Peyer's patch (tissue), 4 donors: ENCODE measurements around the gene ATP8A1. TPM values are rescaled to one million over a fixed set of nuclear protein-coding genes. Genes with fewer than 3 reads are reported as not detected.
A peak's percentile ranks its signal among the peaks of the same experiment; 100 is the strongest.

Experiments
- DNase-seq, 3 donors: peaks; one replicate each; pipeline ENCODE4 v3.0.0-alpha.2; 2017 to 2019
- H3K27ac ChIP-seq, 4 donors: fragments of 200-600 bp; sonication (generic); one replicate each; pipeline ENCODE4 v1.5.1; 2016 to 2019
- H3K27me3 ChIP-seq, 2 donors: fragments of 200-600 bp; sonication (generic); one replicate each; pipeline ENCODE4 v1.5.1; 2019
- H3K36me3 ChIP-seq, 3 donors: fragments of 200-600 bp; sonication (generic); one replicate each; pipeline ENCODE4 v1.5.1; 2016 to 2019
- H3K4me1 ChIP-seq, 4 donors: fragments of 200-600 bp; sonication (generic); one replicate each; pipeline ENCODE4 v1.5.1; 2016 to 2019
- H3K4me3 ChIP-seq, 4 donors: fragments of 200-600 bp; sonication (generic); 1 replicate in 3 of 4; 2 replicates in 1 of 4; pipeline ENCODE4 v1.5.1; 2016 to 2019; ENCODE audit warnings: mild to moderate bottlenecking in 1 of 4
- H3K9me3 ChIP-seq, 4 donors: fragments of 200-600 bp; sonication (generic); one replicate each; pipeline ENCODE4 v1.5.1; 2016 to 2019; ENCODE audit warnings: mild to moderate bottlenecking in 1 of 4
- CTCF ChIP-seq, 6 experiments: fragments of 450-650 bp in 4 of 6; fragments of 200-600 bp in 2 of 6; sonication (generic) in 1 of 6; IDR thresholded peaks; one replicate each; pipeline ENCODE4 v1.5.1; 2017 to 2019; ENCODE audit warnings: antibody characterized with exemption in 6 of 6, mild to moderate bottlenecking in 3 of 6, moderate library complexity in 1 of 6
- POLR2A ChIP-seq, 2 donors: fragments of 450-650 bp; IDR thresholded peaks; one replicate each; pipeline ENCODE4 v1.5.1; 2017; ENCODE audit warnings: antibody characterized with exemption in 2 of 2, mild to moderate bottlenecking in 2 of 2, moderate library complexity in 2 of 2
- total RNA-seq, 4 donors: library from RNA; depleted of rRNA; stranded (reverse); fragments of >200 nt; gene quantifications; one replicate each; pipeline ENCODE4 v1.1.0, GENCODE V29; 2016

ATP8A1 gene
- total RNA-seq, 4 donors from 2014 or later: 71.0 to 172 (median 158) TPM

- Histone ChIP-seq H3K4me1 (peaks cover 0 to 29% (median 11%) of the 10 kb centered on the region in 4 donors), H3K27me3 (peaks cover 0 to 18% of the 10 kb centered on the region in 2 donors), H3K36me3 (no peaks in the 10 kb centered on the region), H3K9me3 (no peaks in the 10 kb centered on the region), H3K4me3 (peak within 1 kb of the TSS; percentile 33 to 57 (median 52)), H3K27ac (peak within 1 kb of the TSS; percentile 21 to 66 (median 34))
- DNase-seq: peak; percentile 29 to 53 (median 52)
- no peak for TF ChIP-seq CTCF (IDR thresholded peaks at IDR 0.05)
- no peak for TF ChIP-seq POLR2A (IDR thresholded peaks at IDR 0.05)
These were observed 259.9 kb downstream of the ATP8A1 start, which contains the start of gene SHISA3 for GRCh38 chr4:42396752-42397634. SHISA3 (plus strand) TSS chr4:42397488; CDS start chr4:42398057, 569 bp downstream.

- Histone ChIP-seq H3K4me3 (peak overlapping the region in 3 of 4 donors; percentile 33 to 57 (median 49)), H3K4me1 (peaks cover 0 to 29% (median 11%) of the 10 kb centered on the region in 4 donors), H3K27me3 (peaks cover 0 to 18% of the 10 kb centered on the region in 2 donors), H3K9me3 (no peaks in the 10 kb centered on the region), H3K36me3 (no peaks in the 10 kb centered on the region), H3K27ac (no peak overlapping the region)
- no peak for TF ChIP-seq POLR2A (IDR thresholded peaks at IDR 0.05)
- TF ChIP-seq CTCF (IDR thresholded peaks at IDR 0.05): no peak
- DNase-seq: no peak
These were observed 260.5 kb downstream of the ATP8A1 start for GRCh38 chr4:42396361-42396751.

- no peak for TF ChIP-seq CTCF (IDR thresholded peaks at IDR 0.05)
- TF ChIP-seq POLR2A (IDR thresholded peaks at IDR 0.05): no peak
- H3K27ac ChIP-seq: no peak overlapping the region
- H3K36me3 ChIP-seq: no peaks in the 10 kb centered on the region
- H3K4me1 ChIP-seq: peaks cover 0 to 29% (median 11%) of the 10 kb centered on the region in 4 donors
- no peak overlapping the region for H3K4me3 ChIP-seq
- peaks cover 0 to 18% of the 10 kb centered on the region in 2 donors for H3K27me3 ChIP-seq
- no peaks in the 10 kb centered on the region for H3K9me3 ChIP-seq
- no peak for DNase-seq
These were observed 261.3 kb downstream of the ATP8A1 start for GRCh38 chr4:42395595-42395994.

DNA sequence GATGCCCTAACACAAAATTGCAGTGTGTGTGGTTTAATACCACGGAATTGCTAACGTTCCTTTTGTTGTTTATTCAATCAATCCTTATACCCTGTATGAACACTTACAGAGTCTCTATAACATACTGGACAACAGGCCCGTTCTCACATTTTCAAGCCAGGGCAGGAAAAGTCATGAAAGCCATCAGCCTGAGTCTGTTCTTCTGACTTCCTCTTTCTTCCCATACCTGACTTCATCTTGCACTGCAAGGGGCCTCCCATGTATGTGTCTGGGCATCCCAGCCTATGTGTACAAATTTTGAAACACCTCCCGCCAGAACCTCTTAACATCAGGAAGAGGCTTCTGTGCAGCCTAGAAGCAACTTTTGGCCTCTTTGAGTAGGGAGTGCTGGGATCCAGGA is 264.5 kb downstream of the ATP8A1 start:
- no peak overlapping the region for H3K4me3 ChIP-seq
- H3K36me3 ChIP-seq: no peaks in the 10 kb centered on the region
- H3K27me3 ChIP-seq: peaks cover 0 to 10% of the 10 kb centered on the region in 2 donors
- no peak overlapping the region for H3K27ac ChIP-seq
- no peak for DNase-seq
- peaks cover 0 to 13% (median under 1%) of the 10 kb centered on the region in 4 donors for H3K4me1 ChIP-seq
- no peak for TF ChIP-seq POLR2A (IDR thresholded peaks at IDR 0.05)
- no peak for TF ChIP-seq CTCF (IDR thresholded peaks at IDR 0.05)
- no peaks in the 10 kb centered on the region for H3K9me3 ChIP-seq

DNA sequence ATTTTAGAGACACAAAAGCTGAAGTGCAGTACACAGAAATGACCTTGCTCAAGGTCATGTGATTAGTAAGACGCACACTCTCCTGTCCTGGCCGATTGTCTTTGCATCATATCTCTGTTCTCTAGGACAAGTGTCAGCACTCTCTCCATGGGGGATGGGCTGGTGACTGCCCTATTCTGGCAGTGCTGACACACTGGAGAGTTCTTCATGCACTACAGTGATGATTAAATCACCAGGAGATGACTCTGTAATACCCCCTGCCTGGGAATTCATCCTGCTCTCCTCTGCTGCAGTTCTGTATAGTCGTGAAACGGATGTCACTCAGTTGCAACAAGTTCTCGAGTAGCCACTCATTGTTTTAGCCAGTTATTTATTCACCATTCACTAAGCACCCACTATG is 264.9 kb downstream of the ATP8A1 start:
- H3K4me3 ChIP-seq: no peak overlapping the region
- H3K4me1 ChIP-seq: peaks cover 0 to 9% (median 0%) of the 10 kb centered on the region in 4 donors

More for the DNA sequence above, 264.9 kb downstream of the ATP8A1 start:
- no peak for TF ChIP-seq POLR2A (IDR thresholded peaks at IDR 0.05)
- TF ChIP-seq CTCF (IDR thresholded peaks at IDR 0.05): no peak
- Histone ChIP-seq H3K27me3 (peaks cover 0 to 6% of the 10 kb centered on the region in 2 donors), H3K27ac (no peak overlapping the region), H3K9me3 (no peaks in the 10 kb centered on the region), H3K36me3 (no peaks in the 10 kb centered on the region)
- no peak for DNase-seq
